Activated CD4-positive, alpha-beta T cell treated with anti-CD3 and anti-CD28 coated beads, Interleukin-2, amount 10 ng/mL, durations not matched to agents 24 days and 14 days (primary cell): ENCODE results near the gene SMURF2. TPM values are rescaled to one million over a fixed set of nuclear protein-coding genes. Genes with fewer than 3 reads are reported as not detected.

Experiments used
- DNase-seq: peaks from one replicate; pipeline ENCODE4 v3.0.0; 2022
- H3K27ac Mint-ChIP-seq: one replicate; pipeline ENCODE4 v1.8.0; 2022; ENCODE audit warnings: mild to moderate bottlenecking, mixed read lengths
- H3K27me3 Mint-ChIP-seq: one replicate; pipeline ENCODE4 v1.8.0; 2022; ENCODE audit warnings: mixed read lengths
- H3K36me3 Mint-ChIP-seq: one replicate; pipeline ENCODE4 v1.8.0; 2022; ENCODE audit warnings: low read depth, mild to moderate bottlenecking, mixed read lengths
- H3K4me1 Mint-ChIP-seq: one replicate; pipeline ENCODE4 v1.8.0; 2021; ENCODE audit warnings: mixed read lengths
- H3K4me3 Mint-ChIP-seq: one replicate; pipeline ENCODE4 v1.8.0; 2022; ENCODE audit warnings: mild to moderate bottlenecking, moderate library complexity, mixed read lengths
- H3K9me3 Mint-ChIP-seq: one replicate; pipeline ENCODE4 v1.8.0; 2021; ENCODE audit warnings: mixed read lengths
- intact Hi-C: fragments of 100-400 bp; cut with micrococcal nuclease; formaldehyde crosslinking; loops from one replicate; pipeline ENCODE4 v1.15.1; 2023
- total RNA-seq: library from RNA; stranded (reverse); gene quantifications from 2 replicates; pipeline ENCODE4 v1.2.3, GENCODE V29; 2022

Gene SMURF2
- total RNA-seq, 1 donor from 2014 or later: 11.3 TPM

- Mint-ChIP-seq H3K36me3 (peaks cover 19% of the 10 kb centered on the region), H3K27me3 (no peaks in the 10 kb centered on the region), H3K4me1 (no peaks in the 10 kb centered on the region), H3K9me3 (no peaks in the 10 kb centered on the region), H3K27ac (no peak overlapping the region), H3K4me3 (no peak overlapping the region)
- no peak for DNase-seq
- intact Hi-C loops: no loop called here
These were observed 115.4 kb downstream of the SMURF2 start for GRCh38 chr17:64546716-64547115.

DNA sequence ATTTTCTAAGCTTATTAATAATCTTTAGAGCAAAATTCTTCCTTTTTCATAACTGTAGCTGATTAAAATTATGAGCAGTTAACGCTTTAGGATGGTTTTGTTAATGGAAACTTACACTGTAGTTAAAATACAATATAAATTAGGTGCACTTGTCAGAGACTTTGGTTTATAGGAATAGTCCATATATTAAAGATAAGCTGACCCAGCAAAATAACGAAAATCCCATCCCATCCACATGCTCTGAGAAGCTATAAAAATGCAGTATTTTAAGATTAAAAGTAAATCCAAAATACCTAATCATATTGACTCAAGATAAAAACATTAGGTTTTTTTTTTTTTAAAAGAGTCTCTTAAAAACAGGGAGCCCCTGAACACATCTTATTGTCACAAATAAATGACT is 117.4 kb downstream of the SMURF2 start:
- peaks cover 20% of the 10 kb centered on the region for H3K36me3 Mint-ChIP-seq
- H3K9me3 Mint-ChIP-seq: no peaks in the 10 kb centered on the region
- no peaks in the 10 kb centered on the region for H3K4me1 Mint-ChIP-seq
- DNase-seq: no peak
- intact Hi-C loops: no loop called here
- no peak overlapping the region for H3K27ac Mint-ChIP-seq
- no peaks in the 10 kb centered on the region for H3K27me3 Mint-ChIP-seq
- no peak overlapping the region for H3K4me3 Mint-ChIP-seq

GRCh38 chr17:64540118-64540776 is 121.9 kb downstream of the SMURF2 start:
- H3K27me3 Mint-ChIP-seq: no peaks in the 10 kb centered on the region
- intact Hi-C loops: no loop called here
- H3K27ac Mint-ChIP-seq: no peak overlapping the region
- no peaks in the 10 kb centered on the region for H3K9me3 Mint-ChIP-seq
- DNase-seq: no peak
- no peak overlapping the region for H3K4me3 Mint-ChIP-seq
- H3K36me3 Mint-ChIP-seq: peaks cover 37% of the 10 kb centered on the region
- no peaks in the 10 kb centered on the region for H3K4me1 Mint-ChIP-seq

GRCh38 chr17:64538508-64539130 is 123.5 kb downstream of the SMURF2 start:
- H3K4me1 Mint-ChIP-seq: peaks cover 7% of the 10 kb centered on the region
- peak overlapping the region; percentile 8 for H3K27ac Mint-ChIP-seq
- H3K4me3 Mint-ChIP-seq: no peak overlapping the region
- no peak for DNase-seq
- no peaks in the 10 kb centered on the region for H3K9me3 Mint-ChIP-seq
- intact Hi-C loops: no loop called here
- no peaks in the 10 kb centered on the region for H3K27me3 Mint-ChIP-seq
- H3K36me3 Mint-ChIP-seq: peaks cover 48% of the 10 kb centered on the region

GRCh38 chr17:64537488-64537887 is 124.6 kb downstream of the SMURF2 start:
- Mint-ChIP-seq H3K27ac (no peak overlapping the region), H3K36me3 (peaks cover 54% of the 10 kb centered on the region), H3K9me3 (no peaks in the 10 kb centered on the region)

GRCh38 chr17:64536913-64537312 is 125.2 kb downstream of the SMURF2 start:
- intact Hi-C loops: no loop called here
- no peak for DNase-seq
- Mint-ChIP-seq H3K4me1 (peaks cover 9% of the 10 kb centered on the region), H3K9me3 (no peaks in the 10 kb centered on the region), H3K36me3 (peaks cover 59% of the 10 kb centered on the region), H3K27ac (no peak overlapping the region), H3K4me3 (no peak overlapping the region), H3K27me3 (no peaks in the 10 kb centered on the region)

More at GRCh38 chr17:64537488-64537887, 124.6 kb downstream of the SMURF2 start:
- Mint-ChIP-seq H3K4me3 (no peak overlapping the region), H3K4me1 (peaks cover 9% of the 10 kb centered on the region), H3K27me3 (no peaks in the 10 kb centered on the region)
- DNase-seq: no peak
- intact Hi-C loops: no loop called here

- H3K27me3 Mint-ChIP-seq: no peaks in the 10 kb centered on the region
- intact Hi-C loops: no loop called here
These were observed 126.8 kb downstream of the SMURF2 start for GRCh38 chr17:64535357-64535756.

DNA sequence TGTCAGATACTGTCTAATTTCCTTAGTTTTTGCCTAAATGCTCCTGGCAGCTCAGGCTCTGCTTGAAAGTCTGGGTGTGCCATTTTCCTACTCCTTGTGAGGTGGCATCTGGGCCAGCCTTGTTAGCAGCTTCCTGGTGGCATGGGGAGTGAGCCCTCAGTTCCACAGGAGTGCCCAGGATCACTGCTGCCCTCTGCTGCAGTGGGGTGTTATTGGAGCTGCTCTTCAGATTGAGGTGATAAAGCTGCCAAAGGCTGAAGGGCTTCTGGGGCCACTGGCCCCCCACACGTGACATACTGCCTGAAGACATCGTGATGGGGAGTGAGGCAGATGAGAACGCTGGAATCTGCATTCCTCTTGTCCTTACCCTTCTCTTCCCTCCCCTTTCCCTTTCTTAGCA is 127.9 kb downstream of the SMURF2 start:
- DNase-seq: peak; percentile 61
- Mint-ChIP-seq H3K4me3 (no peak overlapping the region), H3K27me3 (no peaks in the 10 kb centered on the region), H3K27ac (peak overlapping the region; percentile 70), H3K4me1 (peaks cover 9% of the 10 kb centered on the region), H3K9me3 (no peaks in the 10 kb centered on the region), H3K36me3 (peaks cover 68% of the 10 kb centered on the region)
- intact Hi-C loops: no loop called here

More at GRCh38 chr17:64535357-64535756, 126.8 kb downstream of the SMURF2 start:
- no peak overlapping the region for H3K4me3 Mint-ChIP-seq
- DNase-seq: no peak
- H3K27ac Mint-ChIP-seq: no peak overlapping the region
- no peaks in the 10 kb centered on the region for H3K9me3 Mint-ChIP-seq
- H3K36me3 Mint-ChIP-seq: peaks cover 67% of the 10 kb centered on the region
- peaks cover 9% of the 10 kb centered on the region for H3K4me1 Mint-ChIP-seq

DNA sequence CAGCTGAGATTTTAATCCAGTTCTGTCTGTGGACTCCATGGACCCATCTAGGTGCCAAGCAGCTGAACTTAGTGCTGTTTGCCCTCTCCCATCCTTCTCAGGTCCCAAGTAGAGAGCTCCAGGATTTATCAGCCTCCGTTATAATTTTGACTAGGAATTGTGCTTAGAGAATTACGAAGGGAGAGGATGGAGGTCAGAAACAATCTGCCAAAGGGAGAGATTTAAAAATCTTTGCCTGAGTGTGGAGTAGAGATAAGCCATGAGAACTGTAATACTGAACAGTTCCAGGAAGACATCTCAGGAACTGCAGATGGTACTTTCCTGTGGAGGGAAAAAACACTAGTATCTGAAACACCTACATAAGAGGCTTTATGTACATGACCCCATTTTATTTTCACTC is 128.3 kb downstream of the SMURF2 start:
- Mint-ChIP-seq H3K36me3 (peaks cover 70% of the 10 kb centered on the region), H3K27me3 (no peaks in the 10 kb centered on the region), H3K27ac (peak overlapping the region; percentile 70), H3K4me1 (peaks cover 9% of the 10 kb centered on the region), H3K9me3 (no peaks in the 10 kb centered on the region), H3K4me3 (no peak overlapping the region)
- intact Hi-C loops: no loop called here
- no peak for DNase-seq

DNA sequence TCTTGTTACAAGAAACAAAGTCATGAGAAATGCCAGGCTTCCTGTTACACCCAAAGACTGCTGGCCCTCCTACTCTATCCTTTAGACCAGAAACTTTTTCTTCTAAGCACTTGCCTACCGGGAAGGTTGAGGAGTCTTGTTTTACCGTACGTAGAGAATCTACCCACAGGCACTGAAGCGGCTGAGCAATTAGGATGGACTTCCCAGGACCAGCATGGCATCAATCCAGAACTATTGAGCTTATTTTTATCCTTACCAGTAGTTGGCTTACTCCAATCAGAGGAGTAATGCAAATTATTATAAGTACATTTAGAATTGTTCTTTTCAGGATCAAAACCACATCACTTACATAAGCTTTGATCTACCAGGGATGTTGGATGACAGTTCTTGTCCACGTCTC is 129.7 kb downstream of the SMURF2 start:
- DNase-seq: no peak
- no peak overlapping the region for H3K4me3 Mint-ChIP-seq
- no peak overlapping the region for H3K27ac Mint-ChIP-seq
- no peaks in the 10 kb centered on the region for H3K9me3 Mint-ChIP-seq
- intact Hi-C loops: no loop called here
- peaks cover 9% of the 10 kb centered on the region for H3K4me1 Mint-ChIP-seq
- H3K27me3 Mint-ChIP-seq: no peaks in the 10 kb centered on the region
- peaks cover 65% of the 10 kb centered on the region for H3K36me3 Mint-ChIP-seq

DNA sequence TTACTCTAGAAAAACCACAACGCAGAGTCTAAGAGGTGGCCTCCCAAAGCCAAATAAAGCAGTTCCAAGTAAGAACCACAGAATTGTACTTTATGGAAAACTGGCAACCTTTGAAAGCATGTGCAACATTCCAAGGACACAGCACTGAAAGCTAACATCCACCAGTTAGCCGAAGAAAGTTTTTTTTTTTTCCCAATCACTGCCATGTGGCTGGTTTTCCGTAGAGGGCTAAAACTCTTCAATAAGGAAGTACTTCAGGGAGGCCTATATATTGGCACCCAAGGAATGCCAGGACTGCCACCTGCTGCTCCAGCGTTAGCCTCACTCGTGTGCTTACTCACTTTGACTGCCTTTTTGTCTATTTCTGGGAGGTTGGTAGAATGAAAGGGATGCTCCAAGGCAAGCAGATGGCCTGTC is 130.1 kb downstream of the SMURF2 start:
- Mint-ChIP-seq H3K27me3 (no peaks in the 10 kb centered on the region), H3K4me1 (peaks cover 9% of the 10 kb centered on the region), H3K4me3 (no peak overlapping the region), H3K36me3 (peaks cover 64% of the 10 kb centered on the region), H3K9me3 (no peaks in the 10 kb centered on the region), H3K27ac (no peak overlapping the region)
- DNase-seq: no peak
- intact Hi-C loops: no loop called here

DNA sequence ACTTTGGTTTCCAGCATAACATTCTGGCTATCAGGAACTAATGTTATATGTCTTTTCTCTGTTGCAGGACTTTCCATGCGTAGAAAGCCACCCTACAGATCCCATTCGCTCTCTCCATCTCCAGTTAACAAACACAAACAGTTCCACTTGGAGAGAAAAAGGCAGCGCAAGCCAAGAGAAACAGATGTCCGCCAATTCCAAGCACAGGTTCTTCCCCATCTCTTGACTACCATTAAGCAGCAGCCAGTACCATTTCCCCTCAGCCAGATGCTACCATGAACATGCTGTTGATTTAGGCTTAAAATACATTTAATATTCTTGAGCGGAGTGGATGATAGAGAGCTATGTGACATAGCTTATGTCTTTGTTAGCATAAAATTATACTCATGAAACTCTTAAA is 132.9 kb downstream of the SMURF2 start:
- no peak for DNase-seq
- H3K4me1 Mint-ChIP-seq: peaks cover 7% of the 10 kb centered on the region
- no peak overlapping the region for H3K27ac Mint-ChIP-seq

DNA sequence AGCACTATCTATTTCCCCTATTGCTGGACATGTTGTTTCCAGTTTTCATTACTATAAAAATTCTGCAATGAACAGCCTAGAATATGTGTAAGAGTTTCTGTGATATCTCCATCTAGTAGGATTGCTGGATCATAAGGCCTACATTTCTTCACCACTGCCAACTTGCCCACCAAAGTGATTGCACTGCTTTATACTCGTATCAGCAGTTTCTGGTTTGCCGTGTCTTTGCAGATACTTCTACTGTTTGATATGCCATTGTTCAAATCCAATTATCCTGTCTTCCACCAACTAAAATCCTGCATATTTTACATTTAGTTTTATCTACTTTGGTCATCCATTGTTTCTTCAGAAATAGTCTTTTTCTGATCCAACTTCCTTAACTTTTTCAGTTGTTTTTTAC is 134.2 kb downstream of the SMURF2 start:
- H3K4me1 Mint-ChIP-seq: no peaks in the 10 kb centered on the region
- no peak overlapping the region for H3K27ac Mint-ChIP-seq
- H3K9me3 Mint-ChIP-seq: no peaks in the 10 kb centered on the region
- intact Hi-C loops: no loop called here
- no peak overlapping the region for H3K4me3 Mint-ChIP-seq
- H3K27me3 Mint-ChIP-seq: no peaks in the 10 kb centered on the region
- DNase-seq: no peak
- peaks cover 62% of the 10 kb centered on the region for H3K36me3 Mint-ChIP-seq

More for the DNA sequence above, 132.9 kb downstream of the SMURF2 start:
- intact Hi-C loops: no loop called here
- Mint-ChIP-seq H3K9me3 (no peaks in the 10 kb centered on the region), H3K4me3 (no peak overlapping the region), H3K27me3 (no peaks in the 10 kb centered on the region), H3K36me3 (peaks cover 64% of the 10 kb centered on the region)

DNA sequence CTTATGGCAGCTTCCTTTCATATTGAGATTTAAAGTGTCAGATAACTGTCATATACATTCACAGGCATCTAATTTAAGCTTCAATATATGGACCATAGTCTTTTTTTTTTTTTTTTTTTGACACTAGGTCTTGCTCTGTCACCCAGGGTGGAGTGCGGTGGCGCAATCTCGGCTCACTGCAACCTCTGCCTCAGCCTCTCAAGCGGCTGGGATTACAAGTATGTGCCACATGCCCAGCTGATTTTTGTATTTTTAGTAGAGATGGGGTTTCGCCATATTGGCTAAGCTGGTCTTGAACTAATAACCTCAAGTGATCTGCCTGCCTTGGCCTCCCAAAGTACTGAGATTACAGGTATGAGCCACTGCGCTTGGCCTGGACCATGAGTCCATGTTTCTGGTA is 141.7 kb downstream of the SMURF2 start:
- Mint-ChIP-seq H3K4me3 (no peak overlapping the region), H3K27ac (no peak overlapping the region), H3K9me3 (no peaks in the 10 kb centered on the region), H3K36me3 (peaks cover 42% of the 10 kb centered on the region), H3K27me3 (no peaks in the 10 kb centered on the region), H3K4me1 (peaks cover 5% of the 10 kb centered on the region)
- intact Hi-C loops: no loop called here
- DNase-seq: no peak

- Mint-ChIP-seq H3K9me3 (no peaks in the 10 kb centered on the region), H3K27me3 (no peaks in the 10 kb centered on the region), H3K27ac (no peak overlapping the region), H3K4me3 (no peak overlapping the region), H3K36me3 (peaks cover 47% of the 10 kb centered on the region), H3K4me1 (peaks cover 7% of the 10 kb centered on the region)
- intact Hi-C loops: no loop called here
- no peak for DNase-seq
These were observed 142.5 kb downstream of the SMURF2 start for GRCh38 chr17:64519601-64520000.
